K562 (cell line): ENCODE results near the gene DOCK3. TPM values are rescaled to one million over a fixed set of nuclear protein-coding genes. Genes with fewer than 3 reads are reported as not detected.

Experiments
- ATAC-seq: fragments of 200-7000 bp; cut with Tn5 transposase; 3 replicates; pipeline ENCODE4 v1.9.1; 2020; ENCODE audit warnings: moderate library complexity
- BruUV-seq: library from RNA; stranded (reverse); fragments of 400-500 nt; replicated peaks from 2 replicates; lab custom pipeline; 2021; lab: Mats Ljungman, UMichigan
- CTCF ChIA-PET: fragments of 300-600 bp; formaldehyde crosslinking; extraction: SDS; loops from one replicate; lab custom pipeline; 2021; ENCODE audit warnings: low intra/inter-chr PET ratio; lab: Yijun Ruan, JAX
- POLR2A ChIA-PET: fragments of 300-600, 350-650 bp; sonication (Branson Sonifier 250); formaldehyde crosslinking; extraction: SDS; loops from one replicate; lab custom pipeline; 2021; ENCODE audit warnings: antibody characterized with exemption, inconsistent platforms; lab: Yijun Ruan, JAX
- DNase-seq, 4 experiments: peaks; one replicate each; pipeline versions ENCODE4 v3.0.0 to v3.0.0-alpha.2; 2011 to 2018; ENCODE audit warnings: low spot score in 3 of 4, mixed read lengths in 3 of 4; ENCODE audit errors: extremely low read depth in 1 of 4
- FAIRE-seq: peaks from 2 replicates; lab custom pipeline; 2011; peaks lifted over from hg19 to GRCh38; lab: Jason Lieb, UNC
- H2AFZ ChIP-seq: 2 replicates; pipeline ENCODE4 v1.6.0; 2011; ENCODE audit warnings: low read depth, low read length, control low read depth, inconsistent platforms
- H3K27ac ChIP-seq: fragments of 200-600 bp; 3 replicates; pipeline ENCODE4 v1.8.0; 2011; ENCODE audit warnings: low read depth, mild to moderate bottlenecking, control low read depth, inconsistent platforms, low read length, moderate library complexity, mixed read lengths; ENCODE audit errors: extremely low read depth
- H3K27me3 ChIP-seq, 2 experiments: fragments of 300-600 bp in 1 of 2; 2 replicates in 1 of 2; 3 replicates in 1 of 2; pipeline versions ENCODE4 v1.6.0 to v1.8.0; 2011; ENCODE audit warnings: inconsistent platforms in 2 of 2, low read length in 2 of 2, mild to moderate bottlenecking in 1 of 2, mixed read lengths in 1 of 2, moderate library complexity in 1 of 2; ENCODE audit not compliant: control insufficient read depth in 2 of 2, insufficient read depth in 2 of 2
- H3K36me3 ChIP-seq: fragments of 300-600 bp; 3 replicates; pipeline ENCODE4 v1.8.0; 2011; ENCODE audit warnings: mild to moderate bottlenecking, low read length, inconsistent platforms; ENCODE audit not compliant: control insufficient read depth, insufficient read depth
- H3K4me1 ChIP-seq, 2 experiments: fragments of 200-600 bp in 1 of 2; replicated peaks in 1 of 2; 2 replicates in 1 of 2; 3 replicates in 1 of 2; pipeline versions ENCODE4 v1.5.1 to v1.8.0; 2011; ENCODE audit warnings: inconsistent platforms in 2 of 2, low read length in 2 of 2, mild to moderate bottlenecking in 1 of 2, mixed read lengths in 1 of 2, moderate library complexity in 1 of 2; ENCODE audit not compliant: control insufficient read depth in 2 of 2, insufficient read depth in 2 of 2
- H3K4me2 ChIP-seq: 2 replicates; pipeline ENCODE4 v1.6.1; 2011; ENCODE audit warnings: low read length, control low read depth, inconsistent platforms, mixed read lengths; ENCODE audit not compliant: insufficient read depth
- H3K4me3 ChIP-seq: fragments of 200-600 bp; sonication (generic), shearing (Covaris generic); 2 replicates; pipeline ENCODE4 v1.5.1; 2016; ENCODE audit warnings: control low read depth, inconsistent platforms
- H3K79me2 ChIP-seq: fragments of 200-600 bp; 3 replicates; pipeline ENCODE4 v1.8.0; 2011; ENCODE audit warnings: low read length, inconsistent platforms; ENCODE audit not compliant: control insufficient read depth, insufficient read depth
- H3K9ac ChIP-seq, 2 experiments: 2 replicates each; pipeline versions ENCODE4 v1.6.0 to v1.6.1; 2011; ENCODE audit warnings: low read depth in 2 of 2, low read length in 2 of 2, control low read depth in 1 of 2, inconsistent platforms in 1 of 2, mild to moderate bottlenecking in 1 of 2, mixed read lengths in 1 of 2; ENCODE audit not compliant: insufficient read depth in 1 of 2
- H3K9me1 ChIP-seq: one replicate; pipeline ENCODE4 v1.6.0; 2011; ENCODE audit warnings: inconsistent platforms, mild to moderate bottlenecking, low read length, moderate library complexity; ENCODE audit not compliant: control insufficient read depth, insufficient read depth
- H3K9me3 ChIP-seq: replicated peaks from 2 replicates; pipeline ENCODE4 v1.5.1; 2011; ENCODE audit warnings: low read depth, low read length, inconsistent platforms; ENCODE audit not compliant: control insufficient read depth, insufficient read depth
- H4K20me1 ChIP-seq: replicated peaks from 2 replicates; pipeline ENCODE4 v1.6.1; 2011; ENCODE audit warnings: low read length, inconsistent platforms, mixed read lengths; ENCODE audit not compliant: control insufficient read depth, insufficient read depth
- FOXJ3 ChIP-seq: sonication (generic); formaldehyde crosslinking; IDR thresholded peaks from 2 replicates; pipeline ENCODE4 v1.4.0; 2020; ENCODE audit warnings: mild to moderate bottlenecking, missing genetic modification reagents
- IRF2 ChIP-seq: sonication (generic); formaldehyde crosslinking; IDR thresholded peaks from 2 replicates; pipeline ENCODE4 v1.8.1; 2022; ENCODE audit warnings: mild to moderate bottlenecking, missing genetic modification reagents
- KHSRP ChIP-seq: fragments of 450-650 bp; IDR thresholded peaks from 2 replicates; pipeline ENCODE4 v1.6.1; 2017
- LEF1 ChIP-seq: fragments of 450-650 bp; IDR thresholded peaks from 2 replicates; pipeline ENCODE4 v1.6.1; 2016; ENCODE audit warnings: mild to moderate bottlenecking
- NCOA1 ChIP-seq: fragments of 450-650 bp; IDR thresholded peaks from 2 replicates; pipeline ENCODE4 v1.6.1; 2016; ENCODE audit warnings: low read depth
- PRPF4 ChIP-seq: fragments of 200-400 bp; formaldehyde crosslinking; IDR thresholded peaks from one replicate; pipeline ENCODE4 v1.6.1; 2017; ENCODE audit warnings: low read length, low read depth, mild to moderate bottlenecking; ENCODE audit not compliant: insufficient read depth, poor library complexity, severe bottlenecking
- RAD21 ChIP-seq, 2 experiments: fragments of 250-450 bp in 1 of 2; fragments of 450-650 bp in 1 of 2; sonication (Bioruptor Pico) in 1 of 2; formaldehyde crosslinking in 1 of 2; IDR thresholded peaks in 1 of 2; conservative IDR thresholded peaks in 1 of 2; 2 replicates each; pipeline versions ENCODE4 v1.4.0 to v1.8.0; 2020 to 2022; ENCODE audit warnings: mild to moderate bottlenecking in 2 of 2, moderate library complexity in 1 of 2
- SPI1 ChIP-seq: IDR thresholded peaks from 2 replicates; pipeline ENCODE4 v1.6.1; 2011; ENCODE audit warnings: low read depth, low read length, control low read depth, borderline replicate concordance
- TRIM28 ChIP-seq: fragments of 450-650 bp; IDR thresholded peaks from 2 replicates; pipeline ENCODE4 v1.6.1; 2017
- ZC3H11A ChIP-seq: IDR thresholded peaks from 2 replicates; pipeline ENCODE4 v1.6.1; 2012; ENCODE audit warnings: low read depth, low read length, improper control_type of control experiment
- ZKSCAN3 ChIP-seq: fragments of 250-450 bp; sonication (Bioruptor Pico); IDR thresholded peaks from 2 replicates; pipeline ENCODE4 v1.4.0; 2020
- ZNF217 ChIP-seq: sonication (generic); formaldehyde crosslinking; IDR thresholded peaks from 2 replicates; pipeline ENCODE4 v1.8.0; 2022; ENCODE audit warnings: mild to moderate bottlenecking, missing genetic modification reagents
- ZNF586 ChIP-seq: fragments of 450-650 bp; formaldehyde crosslinking; conservative IDR thresholded peaks from 2 replicates; pipeline ENCODE4 v1.4.0; 2020; ENCODE audit warnings: mild to moderate bottlenecking, moderate library complexity
- ZNF764 ChIP-seq: fragments of 250-450 bp; sonication (Bioruptor Pico); IDR thresholded peaks from 2 replicates; pipeline ENCODE4 v1.4.0; 2020; ENCODE audit warnings: low read depth, mild to moderate bottlenecking, moderate library complexity
- WGBS: fragments of 100-300 bp; shearing (Covaris generic); methylation state at CpG from one replicate; pipeline ENCODE4 v1.1.6; 2016; ENCODE audit warnings: low coverage, mixed read lengths; ENCODE audit not compliant: insufficient coverage; ENCODE audit errors: missing lambda C conversion rate; 5-methylcytosine and 5-hydroxymethylcytosine counted together
- in situ Hi-C: fragments of 300-500 bp; cut with MboI; formaldehyde crosslinking; loops from 4 replicates; pipeline ENCODE4 v1.15.0; 2018; ENCODE audit warnings: inconsistent platforms, mixed read lengths
- intact Hi-C: fragments of 100-400 bp; cut with micrococcal nuclease; formaldehyde crosslinking; loops from 2 replicates; pipeline ENCODE4 v1.14.2; 2022
- polyA plus RNA-seq, 8 experiments: library from polyadenylated mRNA; depleted of rRNA in 4 of 8; stranded (reverse) in 5 of 8; unstranded in 3 of 8; fragments of >200 nt; fragmentation: Nextera tagmentation in 2 of 8; fragmentation: Illumina TruSeq in 1 of 8; extraction: Ambion mirVana in 2 of 8; extraction: Trizol in 1 of 8; gene quantifications; 2 replicates each; pipeline versions ENCODE4 v1.2.1 to v1.2.3, GENCODE V29; 2011 to 2014; ENCODE audit warnings: inconsistent platforms in 1 of 8, missing spikeins in 1 of 8
- total RNA-seq, 7 experiments: library from RNA; depleted of rRNA in 6 of 7; stranded (reverse); fragments of >200 nt in 6 of 7; fragmentation: Illumina TruSeq in 2 of 7; extraction: Trizol in 2 of 7; gene quantifications; 2 replicates each; pipeline versions ENCODE4 v1.2.1 to v1.2.3, GENCODE V29; 2011 to 2021; ENCODE audit warnings: low replicate concordance in 1 of 7
- TF ChIP-seq, protein P1 (sequence below): fragments of 450-650 bp; formaldehyde crosslinking; IDR thresholded peaks from 2 replicates; pipeline ENCODE4 v1.4.0; 2020; ENCODE audit warnings: mild to moderate bottlenecking, moderate library complexity
- TF ChIP-seq, protein P2 (sequence below): fragments of 150-350 bp; IDR thresholded peaks from 2 replicates; pipeline ENCODE4 v1.6.1; 2014; ENCODE audit warnings: low read depth, mild to moderate bottlenecking, low read length, borderline replicate concordance

DOCK3 gene
- total and polyA plus RNA-seq, 9 of the 15 experiments (the other 6 are each of a cell fraction or from before 2014, with no cell fraction given), result under 0.01 to 0.03 (median 0.01) TPM; not detected in 4

DNA sequence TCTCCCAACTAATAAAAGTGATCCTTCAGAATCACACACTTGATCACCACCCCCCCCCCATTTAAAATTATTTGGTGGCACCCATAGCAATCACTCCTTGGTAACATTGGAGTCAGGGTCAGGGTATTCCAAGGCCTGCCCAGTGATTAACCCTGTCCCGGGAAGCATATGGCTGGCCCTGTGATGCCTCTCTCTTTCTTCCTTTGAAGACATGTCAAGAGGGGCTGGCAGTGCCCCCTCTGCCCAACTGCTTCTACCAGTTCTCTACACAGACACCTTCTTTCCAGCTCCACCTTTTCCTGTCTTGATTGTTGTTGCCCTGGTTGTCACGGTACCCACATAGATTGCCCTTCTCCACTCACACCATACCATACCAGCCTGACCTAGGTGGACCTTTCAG, 679.4 kb downstream of the DOCK3 start:
- Histone ChIP-seq H2AFZ (no peak overlapping the region), H3K9me1 (no peaks in the 10 kb centered on the region), H3K9me3 (no peaks in the 10 kb centered on the region), H3K27me3 (peaks cover 0 to 8% of the 10 kb centered on the region in 2 experiments; a peak in 2 of 5 replicates), H3K4me2 (no peak overlapping the region), H3K4me3 (no peak overlapping the region), H3K36me3 (no peaks in the 10 kb centered on the region), H3K79me2 (no peaks in the 10 kb centered on the region), H3K9ac (no peak overlapping the region)
- BruUV-seq, result no TSS peak
- 0% methylated on average over 2 of the region's 2 CpGs for WGBS
- CTCF ChIA-PET, result no interaction called here
- FAIRE-seq, result no peak
- TF ChIP-seq ZKSCAN3 (CRISPR knock-in tag) (no peak), FOXJ3 (CRISPR knock-in tag) (no peak), LEF1 (no peak), RAD21 (CRISPR knock-in tag; conservative IDR thresholded peaks at IDR 0.05 in 1 of 2, IDR thresholded peaks at IDR 0.05 in 1 of 2) (no peak), PRPF4 (no peak), KHSRP (no peak), ZC3H11A (no peak), SPI1 (no peak), NCOA1 (no peak), ZNF764 (CRISPR knock-in tag) (no peak), IRF2 (CRISPR knock-in tag) (no peak), ZNF586 (CRISPR knock-in tag) (no peak), TRIM28 (no peak), ZNF217 (CRISPR knock-in tag) (no peak)
- TF ChIP-seq, protein P1, sequence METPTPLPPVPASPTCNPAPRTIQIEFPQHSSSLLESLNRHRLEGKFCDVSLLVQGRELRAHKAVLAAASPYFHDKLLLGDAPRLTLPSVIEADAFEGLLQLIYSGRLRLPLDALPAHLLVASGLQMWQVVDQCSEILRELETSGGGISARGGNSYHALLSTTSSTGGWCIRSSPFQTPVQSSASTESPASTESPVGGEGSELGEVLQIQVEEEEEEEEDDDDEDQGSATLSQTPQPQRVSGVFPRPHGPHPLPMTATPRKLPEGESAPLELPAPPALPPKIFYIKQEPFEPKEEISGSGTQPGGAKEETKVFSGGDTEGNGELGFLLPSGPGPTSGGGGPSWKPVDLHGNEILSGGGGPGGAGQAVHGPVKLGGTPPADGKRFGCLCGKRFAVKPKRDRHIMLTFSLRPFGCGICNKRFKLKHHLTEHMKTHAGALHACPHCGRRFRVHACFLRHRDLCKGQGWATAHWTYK (CRISPR knock-in tag), result no peak
- TF ChIP-seq, protein P2, sequence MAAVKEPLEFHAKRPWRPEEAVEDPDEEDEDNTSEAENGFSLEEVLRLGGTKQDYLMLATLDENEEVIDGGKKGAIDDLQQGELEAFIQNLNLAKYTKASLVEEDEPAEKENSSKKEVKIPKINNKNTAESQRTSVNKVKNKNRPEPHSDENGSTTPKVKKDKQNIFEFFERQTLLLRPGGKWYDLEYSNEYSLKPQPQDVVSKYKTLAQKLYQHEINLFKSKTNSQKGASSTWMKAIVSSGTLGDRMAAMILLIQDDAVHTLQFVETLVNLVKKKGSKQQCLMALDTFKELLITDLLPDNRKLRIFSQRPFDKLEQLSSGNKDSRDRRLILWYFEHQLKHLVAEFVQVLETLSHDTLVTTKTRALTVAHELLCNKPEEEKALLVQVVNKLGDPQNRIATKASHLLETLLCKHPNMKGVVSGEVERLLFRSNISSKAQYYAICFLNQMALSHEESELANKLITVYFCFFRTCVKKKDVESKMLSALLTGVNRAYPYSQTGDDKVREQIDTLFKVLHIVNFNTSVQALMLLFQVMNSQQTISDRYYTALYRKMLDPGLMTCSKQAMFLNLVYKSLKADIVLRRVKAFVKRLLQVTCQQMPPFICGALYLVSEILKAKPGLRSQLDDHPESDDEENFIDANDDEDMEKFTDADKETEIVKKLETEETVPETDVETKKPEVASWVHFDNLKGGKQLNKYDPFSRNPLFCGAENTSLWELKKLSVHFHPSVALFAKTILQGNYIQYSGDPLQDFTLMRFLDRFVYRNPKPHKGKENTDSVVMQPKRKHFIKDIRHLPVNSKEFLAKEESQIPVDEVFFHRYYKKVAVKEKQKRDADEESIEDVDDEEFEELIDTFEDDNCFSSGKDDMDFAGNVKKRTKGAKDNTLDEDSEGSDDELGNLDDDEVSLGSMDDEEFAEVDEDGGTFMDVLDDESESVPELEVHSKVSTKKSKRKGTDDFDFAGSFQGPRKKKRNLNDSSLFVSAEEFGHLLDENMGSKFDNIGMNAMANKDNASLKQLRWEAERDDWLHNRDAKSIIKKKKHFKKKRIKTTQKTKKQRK, result no peak
- TF ChIP-seq, all 486 proteins: peak for 0
- POLR2A ChIA-PET, result no interaction called here
- in situ Hi-C loops (no loop called here), intact Hi-C loops (no loop called here)
- no peaks in the 10 kb centered on the region; a peak in 1 of 5 replicates for H3K4me1 ChIP-seq
- no peak overlapping the region for H3K27ac ChIP-seq
- H4K20me1 ChIP-seq, result no peaks in the 10 kb centered on the region
- DNase-seq (no peak), ATAC-seq (no peak)
